Liver (tissue), 3 donors: ENCODE data around the gene AVPR1B.

Experiments used
- FOXA1 ChIP-seq: IDR thresholded peaks from 2 replicates; pipeline ENCODE4 v1.6.1; 2016; ENCODE audit warnings: antibody characterized with exemption
- GABPA ChIP-seq, 2 donors: IDR thresholded peaks in 1 of 2; conservative IDR thresholded peaks in 1 of 2; 2 replicates each; pipeline ENCODE4 v1.6.1; 2016; ENCODE audit warnings: antibody characterized with exemption in 2 of 2, mild to moderate bottlenecking in 1 of 2, moderate library complexity in 1 of 2
- RAD21 ChIP-seq, 2 donors: IDR thresholded peaks; 2 replicates each; pipeline ENCODE4 v1.6.1; 2016; ENCODE audit warnings: antibody characterized with exemption in 2 of 2, mild to moderate bottlenecking in 2 of 2
- TAF1 ChIP-seq: conservative IDR thresholded peaks from 2 replicates; pipeline ENCODE4 v1.6.1; 2016; ENCODE audit warnings: antibody characterized with exemption, mild to moderate bottlenecking
- YY1 ChIP-seq: IDR thresholded peaks from 2 replicates; pipeline ENCODE4 v1.6.1; 2016; ENCODE audit warnings: antibody characterized with exemption, mild to moderate bottlenecking
- TF ChIP-seq, protein P1 (sequence below): IDR thresholded peaks from 2 replicates; pipeline ENCODE4 v1.6.1; 2016; ENCODE audit warnings: antibody characterized with exemption
- TF ChIP-seq, protein P2 (sequence below): fragments of 150-350 bp; IDR thresholded peaks from 2 replicates; pipeline ENCODE4 v1.5.1; 2017; ENCODE audit warnings: improper control_type of control experiment, low read depth, low read length; ENCODE audit not compliant: missing input control
- donor health status: healthy.
- donor health status: healthy.

DNA sequence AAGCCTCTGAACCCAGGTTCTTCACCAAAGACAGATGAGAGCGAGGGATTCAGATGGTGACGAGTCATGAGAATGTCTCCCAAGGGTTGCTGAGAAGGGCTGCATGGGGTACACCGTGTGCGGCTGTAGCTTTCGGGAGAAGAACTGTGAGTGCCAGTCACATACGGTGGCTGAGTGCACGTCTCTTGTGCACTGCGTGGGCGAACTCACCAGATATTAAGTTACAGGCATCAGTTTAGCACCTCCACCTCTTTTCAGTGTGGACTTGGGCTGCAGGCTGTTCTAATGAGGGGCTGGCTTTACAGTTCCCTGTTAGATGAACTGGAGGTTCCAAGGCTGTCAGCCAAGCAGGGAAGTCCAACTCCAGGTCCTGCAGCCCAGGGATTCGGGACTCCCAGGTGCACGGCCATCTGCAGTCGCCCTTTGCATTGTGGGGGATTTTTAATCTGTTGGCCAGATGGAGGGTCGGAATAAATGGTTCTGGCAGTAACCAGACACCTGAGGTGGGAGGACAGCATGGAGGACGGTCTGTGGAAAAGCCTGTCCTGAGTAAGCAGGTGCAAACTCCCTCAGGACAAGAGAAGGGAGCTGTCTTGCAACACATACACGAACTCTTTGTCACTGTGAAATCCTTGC, 26.5 kb upstream of the AVPR1B start:
- TF ChIP-seq YY1 (no peak), FOXA1 (no peak), GABPA (IDR thresholded peaks at IDR 0.05 in 1 of 2, conservative IDR thresholded peaks at IDR 0.05 in 1 of 2) (no peak), RAD21 (IDR thresholded peaks at IDR 0.05) (no peak), TAF1 (no peak)
- TF ChIP-seq, protein P1, sequence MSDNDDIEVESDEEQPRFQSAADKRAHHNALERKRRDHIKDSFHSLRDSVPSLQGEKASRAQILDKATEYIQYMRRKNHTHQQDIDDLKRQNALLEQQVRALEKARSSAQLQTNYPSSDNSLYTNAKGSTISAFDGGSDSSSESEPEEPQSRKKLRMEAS: no peak
- TF ChIP-seq, protein P2, sequence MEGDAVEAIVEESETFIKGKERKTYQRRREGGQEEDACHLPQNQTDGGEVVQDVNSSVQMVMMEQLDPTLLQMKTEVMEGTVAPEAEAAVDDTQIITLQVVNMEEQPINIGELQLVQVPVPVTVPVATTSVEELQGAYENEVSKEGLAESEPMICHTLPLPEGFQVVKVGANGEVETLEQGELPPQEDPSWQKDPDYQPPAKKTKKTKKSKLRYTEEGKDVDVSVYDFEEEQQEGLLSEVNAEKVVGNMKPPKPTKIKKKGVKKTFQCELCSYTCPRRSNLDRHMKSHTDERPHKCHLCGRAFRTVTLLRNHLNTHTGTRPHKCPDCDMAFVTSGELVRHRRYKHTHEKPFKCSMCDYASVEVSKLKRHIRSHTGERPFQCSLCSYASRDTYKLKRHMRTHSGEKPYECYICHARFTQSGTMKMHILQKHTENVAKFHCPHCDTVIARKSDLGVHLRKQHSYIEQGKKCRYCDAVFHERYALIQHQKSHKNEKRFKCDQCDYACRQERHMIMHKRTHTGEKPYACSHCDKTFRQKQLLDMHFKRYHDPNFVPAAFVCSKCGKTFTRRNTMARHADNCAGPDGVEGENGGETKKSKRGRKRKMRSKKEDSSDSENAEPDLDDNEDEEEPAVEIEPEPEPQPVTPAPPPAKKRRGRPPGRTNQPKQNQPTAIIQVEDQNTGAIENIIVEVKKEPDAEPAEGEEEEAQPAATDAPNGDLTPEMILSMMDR: no peak
